GM21526 (cell line): ENCODE results near the gene PSMB8.

ENCODE experiments used
- ATAC-seq: cut with Tn5 transposase; IDR thresholded peaks from one replicate; pipeline ENCODE4 v1.9.1; 2021; ENCODE audit warnings: moderate library complexity; ENCODE audit not compliant: unreplicated experiment, low FRiP score

Gene PSMB8

DNA sequence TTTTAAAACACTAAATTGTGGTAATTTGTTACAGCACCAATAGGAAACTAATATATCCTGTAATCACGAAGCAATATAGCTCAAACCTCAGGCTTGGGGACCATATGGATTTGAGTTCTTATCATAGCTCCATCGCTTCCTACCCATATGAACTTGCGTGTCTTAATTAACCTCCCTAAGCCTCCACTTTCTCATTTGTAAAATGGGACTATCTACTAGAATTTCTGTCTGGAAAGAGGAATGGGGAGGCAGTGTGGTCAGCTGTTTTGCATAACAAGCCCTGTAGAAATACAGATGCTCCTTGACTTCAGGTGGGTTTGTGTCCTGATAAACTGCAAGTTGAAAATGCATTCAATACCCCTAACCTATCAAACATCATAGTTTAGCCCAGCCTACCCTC lies 44.1 kb downstream of the PSMB8 start:
- ATAC-seq, result no peak

- no peak for ATAC-seq
Observed at GRCh38 chr6:32799168-32799567, 44.7 kb downstream of the PSMB8 start.

GRCh38 chr6:32796848-32797776 lies 46.7 kb downstream of the PSMB8 start:
- no peak for ATAC-seq

DNA sequence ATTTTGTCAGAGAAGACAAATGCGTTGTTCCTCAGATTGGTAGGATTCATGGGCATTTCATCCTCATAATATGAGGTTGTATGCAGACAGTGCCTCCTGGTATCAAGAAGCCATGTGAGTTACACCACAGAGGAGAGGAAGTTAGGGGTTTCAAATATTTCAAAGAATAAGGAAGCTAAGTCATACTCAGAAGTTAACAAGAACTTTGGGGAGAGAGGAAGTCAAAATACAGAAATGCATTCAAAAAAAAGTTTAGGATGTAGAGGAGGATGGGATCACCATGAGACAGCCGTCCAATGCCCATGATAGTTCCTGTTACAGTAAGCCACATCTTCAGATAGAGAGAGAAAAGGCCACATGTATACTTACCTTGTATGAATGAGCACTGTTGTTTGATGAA lies 49.3 kb downstream of the PSMB8 start:
- ATAC-seq, result no peak

- no peak for ATAC-seq
Observed at GRCh38 chr6:32792901-32793435, 50.9 kb downstream of the PSMB8 start.
